Mesodermal cell (in vitro differentiated cells): ENCODE results near the gene MCF2L.

Experiments used
- H3K27ac ChIP-seq: 2 replicates; pipeline ENCODE4 v1.7.0; 2013; ENCODE audit warnings: mild to moderate bottlenecking, low read depth, low read length, moderate library complexity; ENCODE audit not compliant: severe bottlenecking
- H3K36me3 ChIP-seq: 2 replicates; pipeline ENCODE4 v1.7.1; 2013; ENCODE audit warnings: mild to moderate bottlenecking, low read length, moderate library complexity; ENCODE audit not compliant: control insufficient read depth, insufficient read depth
- H3K4me1 ChIP-seq: one replicate; pipeline ENCODE4 v1.7.1; 2013; ENCODE audit warnings: mild to moderate bottlenecking, low read length; ENCODE audit not compliant: insufficient read depth, control insufficient read depth, poor library complexity, severe bottlenecking
- H3K4me3 ChIP-seq: 2 replicates; pipeline ENCODE4 v1.7.0; 2013; ENCODE audit warnings: low read length, control low read depth, mild to moderate bottlenecking; ENCODE audit not compliant: insufficient read depth, poor library complexity, severe bottlenecking; ENCODE audit errors: extremely low read depth
- H3K9me3 ChIP-seq: 2 replicates; pipeline ENCODE4 v1.7.1; 2013; ENCODE audit warnings: mild to moderate bottlenecking, low read length, moderate library complexity; ENCODE audit not compliant: control insufficient read depth
- WGBS, 2 experiments: methylation state at CpG; one replicate each; pipeline ENCODE4 v1.1.5; 2013; ENCODE audit warnings: missing lambda C conversion rate in 2 of 2; ENCODE audit not compliant: insufficient coverage in 2 of 2; 5-methylcytosine and 5-hydroxymethylcytosine counted together

Gene MCF2L

GRCh38 chr13:112959206-112959605 lies 9.8 kb upstream of the MCF2L start:
- peak overlapping the region; percentile 57 for H3K27ac ChIP-seq
- WGBS, 2 experiments, result 89 to 93% methylated on average over 3 to 8 of the region's 11 CpGs
- H3K9me3 ChIP-seq, result no peaks in the 10 kb centered on the region
- no peaks in the 10 kb centered on the region for H3K4me1 ChIP-seq
- H3K36me3 ChIP-seq, result no peaks in the 10 kb centered on the region
- H3K4me3 ChIP-seq, result no peak overlapping the region

GRCh38 chr13:112959701-112960542 lies 9.1 kb upstream of the MCF2L start:
- Histone ChIP-seq H3K4me3 (no peak overlapping the region), H3K36me3 (no peaks in the 10 kb centered on the region), H3K9me3 (no peaks in the 10 kb centered on the region), H3K4me1 (no peaks in the 10 kb centered on the region), H3K27ac (peak overlapping the region; percentile 57)
- WGBS, 2 experiments, result 90 to 91% methylated on average over 20 to 25 of the region's 30 CpGs

GRCh38 chr13:112960706-112961105 lies 8.3 kb upstream of the MCF2L start:
- Histone ChIP-seq H3K4me1 (no peaks in the 10 kb centered on the region), H3K27ac (no peak overlapping the region), H3K4me3 (no peak overlapping the region), H3K36me3 (no peaks in the 10 kb centered on the region), H3K9me3 (no peaks in the 10 kb centered on the region)
- 89% methylated on average over 6 to 7 of the region's 7 CpGs for WGBS, 2 experiments

- no peaks in the 10 kb centered on the region for H3K4me1 ChIP-seq
- H3K4me3 ChIP-seq, result no peak overlapping the region
- no peaks in the 10 kb centered on the region for H3K36me3 ChIP-seq
- WGBS, 2 experiments, result 83 to 89% methylated on average over 15 of the region's 21 CpGs
- no peaks in the 10 kb centered on the region for H3K9me3 ChIP-seq
- H3K27ac ChIP-seq, result no peak overlapping the region
These were observed 7.3 kb upstream of the MCF2L start for GRCh38 chr13:112961457-112962369.

GRCh38 chr13:112962396-112962795 lies 6.6 kb upstream of the MCF2L start:
- no peaks in the 10 kb centered on the region for H3K4me1 ChIP-seq
- H3K36me3 ChIP-seq, result no peaks in the 10 kb centered on the region
- H3K27ac ChIP-seq, result no peak overlapping the region
- WGBS, 2 experiments, result 59 to 82% methylated on average over 4 to 5 of the region's 9 CpGs
- no peak overlapping the region for H3K4me3 ChIP-seq
- H3K9me3 ChIP-seq, result no peaks in the 10 kb centered on the region

GRCh38 chr13:112962911-112963625 lies 5.9 kb upstream of the MCF2L start:
- WGBS, 2 experiments, result 82 to 89% methylated on average over 10 to 11 of the region's 16 CpGs
- Histone ChIP-seq H3K27ac (no peak overlapping the region), H3K4me3 (no peak overlapping the region), H3K36me3 (no peaks in the 10 kb centered on the region), H3K4me1 (no peaks in the 10 kb centered on the region), H3K9me3 (no peaks in the 10 kb centered on the region)

GRCh38 chr13:112963641-112964040 lies 5.4 kb upstream of the MCF2L start:
- 94 to 97% methylated on average over 6 to 11 of the region's 11 CpGs for WGBS, 2 experiments
- H3K36me3 ChIP-seq, result no peaks in the 10 kb centered on the region
- no peak overlapping the region for H3K4me3 ChIP-seq
- no peak overlapping the region for H3K27ac ChIP-seq
- no peaks in the 10 kb centered on the region for H3K9me3 ChIP-seq
- H3K4me1 ChIP-seq, result no peaks in the 10 kb centered on the region

GRCh38 chr13:112964971-112965492 lies 4.0 kb upstream of the MCF2L start:
- H3K27ac ChIP-seq, result no peak overlapping the region
- H3K36me3 ChIP-seq, result no peaks in the 10 kb centered on the region
- no peaks in the 10 kb centered on the region for H3K4me1 ChIP-seq
- WGBS, 2 experiments, result 78 to 81% methylated on average over 10 to 11 of the region's 12 CpGs
- H3K9me3 ChIP-seq, result no peaks in the 10 kb centered on the region
- no peak overlapping the region for H3K4me3 ChIP-seq

- Histone ChIP-seq H3K4me1 (no peaks in the 10 kb centered on the region), H3K4me3 (no peak overlapping the region), H3K27ac (no peak overlapping the region), H3K36me3 (no peaks in the 10 kb centered on the region), H3K9me3 (no peaks in the 10 kb centered on the region)
- WGBS, 2 experiments, result 88 to 90% methylated on average over 14 to 16 of the region's 16 CpGs
These were observed 3.4 kb upstream of the MCF2L start for GRCh38 chr13:112965573-112966115.

GRCh38 chr13:112966776-112967175 lies 2.2 kb upstream of the MCF2L start:
- Histone ChIP-seq H3K4me3 (no peak overlapping the region), H3K27ac (no peak overlapping the region), H3K36me3 (no peaks in the 10 kb centered on the region), H3K4me1 (no peaks in the 10 kb centered on the region), H3K9me3 (peaks cover 7% of the 10 kb centered on the region)
- WGBS, 2 experiments, result 85 to 90% methylated on average over 4 to 5 of the region's 6 CpGs
